H9 (cell line): ENCODE measurements around the gene MGAT5. TPM values are rescaled to one million over a fixed set of nuclear protein-coding genes. Genes with fewer than 3 reads are reported as not detected.

Experiments used
- DNase-seq: peaks from one replicate; pipeline ENCODE4 v3.0.0-alpha.2; 2017
- H2AFZ ChIP-seq: one replicate; pipeline ENCODE4 v1.6.1; 2013; ENCODE audit warnings: mild to moderate bottlenecking, low read length, control low read depth, moderate library complexity
- H2AK5ac ChIP-seq: 2 replicates; pipeline ENCODE4 v1.6.1; 2013; ENCODE audit warnings: low read length, control low read depth, mixed read lengths; ENCODE audit not compliant: insufficient read length
- H2BK120ac ChIP-seq: one replicate; pipeline ENCODE4 v1.6.1; 2013; ENCODE audit warnings: low read depth, mild to moderate bottlenecking, low read length, control low read depth, inconsistent platforms; ENCODE audit not compliant: poor library complexity, severe bottlenecking
- H2BK12ac ChIP-seq: 2 replicates; pipeline ENCODE4 v1.6.1; 2013; ENCODE audit warnings: low read length, control low read depth, mixed read lengths, low read depth; ENCODE audit not compliant: insufficient read length
- H2BK15ac ChIP-seq: 2 replicates; pipeline ENCODE4 v1.6.1; 2013; ENCODE audit warnings: low read depth, low read length, control low read depth
- H2BK20ac ChIP-seq: one replicate; pipeline ENCODE4 v1.6.1; 2013; ENCODE audit warnings: low read depth, mild to moderate bottlenecking, low read length, control low read depth, inconsistent platforms; ENCODE audit not compliant: poor library complexity, severe bottlenecking
- H2BK5ac ChIP-seq: 2 replicates; pipeline ENCODE4 v1.6.1; 2013; ENCODE audit warnings: low read length, control low read depth, mixed read lengths; ENCODE audit not compliant: insufficient read length
- H3K14ac ChIP-seq: 2 replicates; pipeline ENCODE4 v1.6.1; 2013; ENCODE audit warnings: low read length, control low read depth; ENCODE audit not compliant: insufficient read depth
- H3K18ac ChIP-seq: 2 replicates; pipeline ENCODE4 v1.6.1; 2013; ENCODE audit warnings: low read depth, mild to moderate bottlenecking, mixed read lengths, low read length, control low read depth; ENCODE audit not compliant: insufficient read length
- H3K23ac ChIP-seq: 2 replicates; pipeline ENCODE4 v1.6.1; 2013; ENCODE audit warnings: low read length, control low read depth, mixed read lengths, low read depth; ENCODE audit not compliant: insufficient read length
- H3K23me2 ChIP-seq: 2 replicates; pipeline ENCODE4 v1.6.1; 2013; ENCODE audit warnings: low read depth, mild to moderate bottlenecking, mixed read lengths, low read length, control low read depth; ENCODE audit not compliant: insufficient read length, poor library complexity, severe bottlenecking
- H3K27ac ChIP-seq: 2 replicates; pipeline ENCODE4 v1.5.1; 2013; ENCODE audit warnings: low read length, control low read depth, mixed read lengths, low read depth; ENCODE audit not compliant: insufficient read length
- H3K27me3 ChIP-seq: 2 replicates; pipeline ENCODE4 v1.6.1; 2013; ENCODE audit warnings: low read length, control low read depth, inconsistent platforms; ENCODE audit not compliant: insufficient read depth
- H3K4ac ChIP-seq: 2 replicates; pipeline ENCODE4 v1.6.1; 2013; ENCODE audit warnings: low read depth, mild to moderate bottlenecking, control low read depth, inconsistent platforms, low read length, moderate library complexity
- H3K4me1 ChIP-seq: 2 replicates; pipeline ENCODE4 v1.6.1; 2013; ENCODE audit warnings: low read length, control low read depth, inconsistent platforms; ENCODE audit not compliant: insufficient read depth
- H3K4me2 ChIP-seq: 2 replicates; pipeline ENCODE4 v1.6.1; 2013; ENCODE audit warnings: low read length, control low read depth, mixed read lengths; ENCODE audit not compliant: insufficient read length, insufficient read depth
- H3K56ac ChIP-seq: 2 replicates; pipeline ENCODE4 v1.6.1; 2013; ENCODE audit warnings: low read depth, mild to moderate bottlenecking, mixed read lengths, low read length, control low read depth; ENCODE audit not compliant: insufficient read length
- H3K79me1 ChIP-seq: 2 replicates; pipeline ENCODE4 v1.6.1; 2013; ENCODE audit warnings: low read depth, mild to moderate bottlenecking, moderate library complexity, low read length, control low read depth, inconsistent platforms; ENCODE audit not compliant: insufficient read depth, poor library complexity, severe bottlenecking
- H3K79me2 ChIP-seq: 2 replicates; pipeline ENCODE4 v1.6.1; 2013; ENCODE audit warnings: low read length, control low read depth, inconsistent platforms; ENCODE audit not compliant: insufficient read depth
- H3K9ac ChIP-seq: 2 replicates; pipeline ENCODE4 v1.6.1; 2013; ENCODE audit warnings: low read length, control low read depth, mixed read lengths; ENCODE audit not compliant: insufficient read length; ENCODE audit errors: extremely low read depth
- H3K9me3 ChIP-seq: one replicate; pipeline ENCODE4 v1.6.1; 2013; ENCODE audit warnings: low read depth, low read length, inconsistent platforms; ENCODE audit not compliant: control insufficient read depth
- H3T11ph ChIP-seq: one replicate; pipeline ENCODE4 v1.6.1; 2013; ENCODE audit warnings: mild to moderate bottlenecking, low read length, control low read depth, inconsistent platforms
- H4K20me1 ChIP-seq: one replicate; pipeline ENCODE4 v1.6.1; 2013; ENCODE audit not compliant: control insufficient read depth, insufficient read length, insufficient read depth
- H4K5ac ChIP-seq: 2 replicates; pipeline ENCODE4 v1.6.1; 2013; ENCODE audit warnings: low read depth, mild to moderate bottlenecking, mixed read lengths, low read length, control low read depth; ENCODE audit not compliant: insufficient read length
- H4K8ac ChIP-seq: replicated peaks from 2 replicates; pipeline ENCODE4 v1.6.1; 2013; ENCODE audit warnings: low read length, control low read depth, mixed read lengths, low read depth; ENCODE audit not compliant: insufficient read length
- H4K91ac ChIP-seq: 2 replicates; pipeline ENCODE4 v1.6.1; 2013; ENCODE audit warnings: low read depth, mild to moderate bottlenecking, moderate library complexity, mixed read lengths, low read length, control low read depth; ENCODE audit not compliant: insufficient read length
- H3K27ac Mint-ChIP-seq, 3 experiments: 2 replicates in 2 of 3; 3 replicates in 1 of 3; pipeline ENCODE4 v1.8.0; 2020 to 2021; ENCODE audit warnings: mixed read lengths in 3 of 3, mild to moderate bottlenecking in 1 of 3, moderate library complexity in 1 of 3
- H3K27me3 Mint-ChIP-seq: 2 replicates; pipeline ENCODE4 v1.8.0; 2021; ENCODE audit warnings: low read depth, mild to moderate bottlenecking, moderate library complexity, mixed read lengths
- H3K36me3 Mint-ChIP-seq, 3 experiments: 2 replicates in 2 of 3; 3 replicates in 1 of 3; pipeline ENCODE4 v1.8.0; 2020 to 2021; ENCODE audit warnings: low read depth in 3 of 3, mixed read lengths in 3 of 3; ENCODE audit not compliant: insufficient read depth in 1 of 3
- H3K4me1 Mint-ChIP-seq, 2 experiments: 2 replicates each; pipeline ENCODE4 v1.8.0; 2020; ENCODE audit warnings: mixed read lengths in 2 of 2
- H3K4me3 Mint-ChIP-seq, 2 experiments: 2 replicates in 1 of 2; 3 replicates in 1 of 2; pipeline ENCODE4 v1.8.0; 2020 to 2021; ENCODE audit warnings: mild to moderate bottlenecking in 2 of 2, mixed read lengths in 2 of 2, moderate library complexity in 1 of 2
- H3K9me3 Mint-ChIP-seq, 2 experiments: 2 replicates in 1 of 2; 3 replicates in 1 of 2; pipeline ENCODE4 v1.8.0; 2020; ENCODE audit warnings: mild to moderate bottlenecking in 2 of 2, mixed read lengths in 2 of 2, moderate library complexity in 1 of 2
- WGBS: extraction: QIAGEN DNeasy Blood & Tissue Kit; methylation state at CpG from one replicate; pipeline ENCODE4 v1.1.7; 2013; ENCODE audit warnings: missing lambda C conversion rate, low lambda C conversion rate, mixed read lengths; ENCODE audit not compliant: insufficient read length; ENCODE audit errors: extremely low coverage; 5-methylcytosine and 5-hydroxymethylcytosine counted together
- total RNA-seq: library from RNA; stranded (reverse); gene quantifications from 2 replicates; pipeline ENCODE4 v1.2.1, GENCODE V29; 2021
- TF ChIP-seq, protein P1 (sequence below): fragments of 200-600 bp; sonication (generic); conservative IDR thresholded peaks from 3 replicates; pipeline ENCODE4 v1.8.0; 2021; ENCODE audit warnings: antibody characterized with exemption, mild to moderate bottlenecking

Gene MGAT5
- total RNA-seq, 1 experiment from 2014 or later: 25.7 TPM

DNA sequence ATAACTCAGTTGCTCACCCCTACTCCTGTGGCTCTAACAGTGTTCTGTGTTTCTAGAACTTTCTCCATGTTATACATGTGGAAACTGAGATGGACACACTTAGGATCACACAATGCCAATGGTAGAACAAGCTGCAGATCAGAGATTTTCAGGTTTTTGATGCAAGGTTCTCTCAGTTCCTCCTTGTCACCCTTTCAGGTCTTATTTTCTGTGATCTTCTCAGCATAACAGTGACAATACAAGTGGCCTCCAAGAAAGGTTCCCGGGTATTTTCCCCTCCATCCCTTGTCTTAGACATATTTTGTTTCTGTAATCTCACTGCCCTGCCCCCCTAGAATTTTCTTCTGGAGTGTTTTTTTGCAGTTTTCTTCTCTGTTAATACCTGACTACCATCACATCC is 6.2 kb upstream of the MGAT5 start:
- 0 out of 2 replicates have a peak, but pooled peaks cover 2% of the 10 kb centered on the region for H3K4me1 ChIP-seq
- no peak overlapping the region for H2BK20ac ChIP-seq
- Mint-ChIP-seq H3K4me1 (peaks cover 22 to 27% of the 10 kb centered on the region in 2 experiments), H3K36me3 (peaks cover 0 to 3% (median 0%) of the 10 kb centered on the region in 3 experiments; a peak in 1 of 7 replicates), H3K9me3 (no peaks in the 10 kb centered on the region), H3K27me3 (peaks cover 1% of the 10 kb centered on the region; the same call in 1 of the 2 replicates), H3K27ac (no peak overlapping the region), H3K4me3 (no peak overlapping the region)
- no peak overlapping the region for H2BK15ac ChIP-seq
- no peak overlapping the region for H3K56ac ChIP-seq
- no peak overlapping the region for H3T11ph ChIP-seq
- no peak overlapping the region for H2AFZ ChIP-seq
- no peak overlapping the region for H2BK12ac ChIP-seq
- H2BK120ac ChIP-seq: no peak overlapping the region
- H4K8ac ChIP-seq: no peak overlapping the region
- H4K5ac ChIP-seq: no peak overlapping the region
- no peaks in the 10 kb centered on the region for H3K27me3 ChIP-seq
- H3K27ac ChIP-seq: no peak overlapping the region
- H3K4ac ChIP-seq: no peak overlapping the region
- no peak overlapping the region for H3K14ac ChIP-seq
- H3K79me2 ChIP-seq: peaks cover 4% of the 10 kb centered on the region; the same call in 1 of the 2 replicates
- TF ChIP-seq, protein P1, sequence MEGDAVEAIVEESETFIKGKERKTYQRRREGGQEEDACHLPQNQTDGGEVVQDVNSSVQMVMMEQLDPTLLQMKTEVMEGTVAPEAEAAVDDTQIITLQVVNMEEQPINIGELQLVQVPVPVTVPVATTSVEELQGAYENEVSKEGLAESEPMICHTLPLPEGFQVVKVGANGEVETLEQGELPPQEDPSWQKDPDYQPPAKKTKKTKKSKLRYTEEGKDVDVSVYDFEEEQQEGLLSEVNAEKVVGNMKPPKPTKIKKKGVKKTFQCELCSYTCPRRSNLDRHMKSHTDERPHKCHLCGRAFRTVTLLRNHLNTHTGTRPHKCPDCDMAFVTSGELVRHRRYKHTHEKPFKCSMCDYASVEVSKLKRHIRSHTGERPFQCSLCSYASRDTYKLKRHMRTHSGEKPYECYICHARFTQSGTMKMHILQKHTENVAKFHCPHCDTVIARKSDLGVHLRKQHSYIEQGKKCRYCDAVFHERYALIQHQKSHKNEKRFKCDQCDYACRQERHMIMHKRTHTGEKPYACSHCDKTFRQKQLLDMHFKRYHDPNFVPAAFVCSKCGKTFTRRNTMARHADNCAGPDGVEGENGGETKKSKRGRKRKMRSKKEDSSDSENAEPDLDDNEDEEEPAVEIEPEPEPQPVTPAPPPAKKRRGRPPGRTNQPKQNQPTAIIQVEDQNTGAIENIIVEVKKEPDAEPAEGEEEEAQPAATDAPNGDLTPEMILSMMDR: no peak
- DNase-seq: no peak
- no peak overlapping the region for H3K4me2 ChIP-seq
- no peak overlapping the region for H3K23ac ChIP-seq
- no peaks in the 10 kb centered on the region for H4K20me1 ChIP-seq
- no peak overlapping the region for H3K9ac ChIP-seq
- H4K91ac ChIP-seq: no peak overlapping the region
- peaks cover 7% of the 10 kb centered on the region for H3K79me1 ChIP-seq
- no peak overlapping the region for H3K18ac ChIP-seq
- H3K23me2 ChIP-seq: no peaks in the 10 kb centered on the region
- H3K9me3 ChIP-seq: no peaks in the 10 kb centered on the region
- no peak overlapping the region for H2AK5ac ChIP-seq
- no CpG with 5 or more reads among the region's 1 CpG for WGBS
- no peak overlapping the region for H2BK5ac ChIP-seq
